H1 (cell line): ENCODE data around the gene PGLYRP4. TPM values are rescaled to one million over a fixed set of nuclear protein-coding genes. Genes with fewer than 3 reads are reported as not detected.

ENCODE experiments used
- CTCF ChIA-PET: fragments of 300-600 bp; sonication (Branson Sonifier 250); formaldehyde crosslinking; loops from one replicate; lab custom pipeline; 2021; ENCODE audit not compliant: partially characterized antibody; lab: Charles Lee
- POLR2A ChIA-PET: fragments of 300-600 bp; sonication (Branson Sonifier 250); formaldehyde crosslinking; loops from one replicate; lab custom pipeline; 2021; ENCODE audit warnings: inconsistent platforms; ENCODE audit not compliant: partially characterized antibody; lab: Charles Lee
- DNase-seq, 2 experiments: peaks; one replicate each; pipeline versions ENCODE4 v3.0.0 to v3.0.0-alpha.2; 2010 to 2022; ENCODE audit warnings: low spot score in 2 of 2, low read depth in 1 of 2, mixed read lengths in 1 of 2
- FAIRE-seq: peaks from 2 replicates; lab custom pipeline; 2011; peaks lifted over from hg19 to GRCh38; lab: Jason Lieb, UNC
- H2AFZ ChIP-seq: 2 replicates; pipeline ENCODE4 v1.8.1; 2012; ENCODE audit warnings: low read length, inconsistent platforms
- H2AK5ac ChIP-seq: 2 replicates; pipeline ENCODE4 v1.6.1; 2013; ENCODE audit warnings: low read depth, low read length
- H2BK120ac ChIP-seq: replicated peaks from 2 replicates; pipeline ENCODE3; 2013; ENCODE audit warnings: low read depth, low read length, inconsistent platforms
- H2BK12ac ChIP-seq: 2 replicates; pipeline ENCODE4 v1.6.1; 2013; ENCODE audit warnings: low read depth, low read length
- H2BK15ac ChIP-seq: 2 replicates; pipeline ENCODE4 v1.6.1; 2013; ENCODE audit warnings: low read length
- H2BK20ac ChIP-seq: 2 replicates; pipeline ENCODE4 v1.6.1; 2013; ENCODE audit warnings: low read length
- H2BK5ac ChIP-seq: 2 replicates; pipeline ENCODE4 v1.6.1; 2013; ENCODE audit warnings: low read depth, low read length
- H3K14ac ChIP-seq: 2 replicates; pipeline ENCODE4 v1.6.1; 2013; ENCODE audit warnings: inconsistent platforms; ENCODE audit not compliant: insufficient read length
- H3K18ac ChIP-seq: 2 replicates; pipeline ENCODE4 v1.6.1; 2013; ENCODE audit warnings: low read length; ENCODE audit errors: extremely low read depth
- H3K23ac ChIP-seq: 2 replicates; pipeline ENCODE4 v1.6.1; 2013; ENCODE audit warnings: inconsistent platforms; ENCODE audit not compliant: insufficient read length
- H3K23me2 ChIP-seq: 2 replicates; pipeline ENCODE4 v1.6.1; 2013; ENCODE audit warnings: low read depth, low read length
- H3K27ac ChIP-seq: 2 replicates; pipeline ENCODE4 v1.6.1; 2011; ENCODE audit warnings: low read depth, low read length, inconsistent platforms
- H3K27me3 ChIP-seq, 4 experiments: replicated peaks in 1 of 4; 1 replicate in 1 of 4; 2 replicates in 3 of 4; pipeline versions ENCODE4 v1.6.1 to v1.8.1; 2011 to 2013; ENCODE audit warnings: low read length in 3 of 4, mild to moderate bottlenecking in 3 of 4, inconsistent platforms in 2 of 4, mixed read lengths in 2 of 4, moderate library complexity in 1 of 4; ENCODE audit not compliant: control insufficient read depth in 3 of 4, insufficient read depth in 3 of 4; ENCODE audit errors: extremely low read depth in 1 of 4
- H3K36me3 ChIP-seq, 4 experiments: 2 replicates each; pipeline versions ENCODE4 v1.6.1 to v1.8.1; 2011 to 2013; ENCODE audit warnings: mild to moderate bottlenecking in 4 of 4, low read length in 3 of 4, moderate library complexity in 2 of 4, control low read depth in 1 of 4, inconsistent platforms in 1 of 4; ENCODE audit not compliant: insufficient read depth in 4 of 4, control insufficient read depth in 2 of 4
- H3K4ac ChIP-seq: replicated peaks from 2 replicates; pipeline ENCODE3; 2013; ENCODE audit warnings: low read length, low read depth, mixed read lengths, inconsistent platforms; ENCODE audit not compliant: insufficient read length
- H3K4me1 ChIP-seq, 4 experiments: replicated peaks in 1 of 4; 1 replicate in 1 of 4; 2 replicates in 3 of 4; pipeline versions ENCODE4 v1.6.1 to v1.8.1; 2011 to 2013; ENCODE audit warnings: low read length in 3 of 4, inconsistent platforms in 2 of 4, mixed read lengths in 1 of 4; ENCODE audit not compliant: insufficient read depth in 4 of 4, control insufficient read depth in 3 of 4
- H3K4me2 ChIP-seq, 2 experiments: 2 replicates each; pipeline versions ENCODE4 v1.6.1 to v1.8.1; 2011 to 2013; ENCODE audit warnings: low read depth in 2 of 2, low read length in 2 of 2, control low read depth in 1 of 2, inconsistent platforms in 1 of 2, mild to moderate bottlenecking in 1 of 2; ENCODE audit not compliant: insufficient read depth in 1 of 2
- H3K4me3 ChIP-seq, 4 experiments: fragments of 200-600, 300-600 bp in 1 of 4; sonication (generic), shearing (Covaris generic), sonication (Bioruptor Twin) in 1 of 4; 2 replicates each; pipeline versions ENCODE4 v1.5.1 to v1.8.1; 2011 to 2016; ENCODE audit warnings: low read length in 4 of 4, low read depth in 3 of 4, control low read depth in 2 of 4, inconsistent platforms in 2 of 4, mild to moderate bottlenecking in 2 of 4, mixed read lengths in 1 of 4, moderate library complexity in 1 of 4; ENCODE audit not compliant: insufficient read depth in 2 of 4; ENCODE audit errors: extremely low read depth in 1 of 4
- H3K56ac ChIP-seq: replicated peaks from 2 replicates; pipeline ENCODE3; 2013; ENCODE audit warnings: low read depth, mild to moderate bottlenecking, mixed read lengths, low read length, inconsistent platforms; ENCODE audit not compliant: insufficient read length
- H3K79me1 ChIP-seq: 2 replicates; pipeline ENCODE4 v1.6.1; 2013; ENCODE audit warnings: low read depth, low read length, control low read depth
- H3K79me2 ChIP-seq, 2 experiments: 2 replicates each; pipeline versions ENCODE4 v1.6.1 to v1.8.1; 2012 to 2013; ENCODE audit warnings: low read length in 2 of 2, mild to moderate bottlenecking in 2 of 2, inconsistent platforms in 1 of 2; ENCODE audit not compliant: insufficient read depth in 2 of 2, control insufficient read depth in 1 of 2
- H3K9ac ChIP-seq, 4 experiments: replicated peaks in 1 of 4; 1 replicate in 1 of 4; 2 replicates in 3 of 4; pipeline versions ENCODE4 v1.6.1 to v1.8.1; 2011 to 2013; ENCODE audit warnings: low read depth in 3 of 4, low read length in 3 of 4, control low read depth in 2 of 4, mild to moderate bottlenecking in 2 of 4, moderate library complexity in 2 of 4, inconsistent platforms in 1 of 4; ENCODE audit errors: extremely low read depth in 1 of 4
- H3K9me3 ChIP-seq, 2 experiments: 2 replicates each; pipeline versions ENCODE4 v1.6.1 to v1.8.1; 2012 to 2013; ENCODE audit warnings: mild to moderate bottlenecking in 2 of 2, moderate library complexity in 2 of 2, control low read depth in 1 of 2, inconsistent platforms in 1 of 2, low read depth in 1 of 2, low read length in 1 of 2, mixed read lengths in 1 of 2; ENCODE audit not compliant: insufficient read depth in 2 of 2
- H4K20me1 ChIP-seq, 2 experiments: replicated peaks in 1 of 2; 2 replicates each; pipeline versions ENCODE3 to v1.8.1; 2011 to 2013; ENCODE audit warnings: inconsistent platforms in 2 of 2, low read length in 2 of 2, mild to moderate bottlenecking in 1 of 2; ENCODE audit not compliant: insufficient read depth in 2 of 2, control insufficient read depth in 1 of 2
- H4K5ac ChIP-seq: 2 replicates; pipeline ENCODE4 v1.6.1; 2013; ENCODE audit warnings: low read length, low read depth, mixed read lengths, inconsistent platforms; ENCODE audit not compliant: insufficient read length
- H4K8ac ChIP-seq: 2 replicates; pipeline ENCODE4 v1.8.0; 2013; ENCODE audit warnings: mild to moderate bottlenecking, moderate library complexity, low read length, inconsistent platforms; ENCODE audit not compliant: insufficient read depth; ENCODE audit errors: extremely low read depth
- H4K91ac ChIP-seq: replicated peaks from 2 replicates; pipeline ENCODE3; 2013; ENCODE audit warnings: low read length, mixed read lengths, inconsistent platforms; ENCODE audit not compliant: insufficient read length
- CREB1 ChIP-seq: IDR thresholded peaks from 2 replicates; pipeline ENCODE4 v1.6.1; 2012; ENCODE audit warnings: inconsistent platforms
- SP1 ChIP-seq: IDR thresholded peaks from 2 replicates; pipeline ENCODE4 v1.6.1; 2011; ENCODE audit warnings: low read depth, low read length
- polyA plus RNA-seq, 7 experiments: library from polyadenylated mRNA; depleted of rRNA in 3 of 7; stranded (reverse) in 5 of 7; unstranded in 2 of 7; fragments of >200 nt in 5 of 7; fragments of 200-250 nt in 2 of 7; gene quantifications; 1 replicate in 5 of 7; 2 replicates in 1 of 7; 4 replicates in 1 of 7; pipeline versions ENCODE4 v1.2.1 to v1.2.3, GENCODE V29; 2011 to 2013; ENCODE audit warnings: missing spikeins in 2 of 7, mixed read lengths in 2 of 7
- total RNA-seq: library from RNA; stranded (reverse); fragmentation: NEBNext Ultra II Directional; extraction: Animal tissue kit (Norgen Biotek cat#: 25700); gene quantifications from 2 replicates; pipeline ENCODE4 v1.2.1, GENCODE V29; 2021

PGLYRP4 gene
- total and polyA plus RNA-seq, 2 of the 8 experiments (the other 6 are each of a cell fraction or from before 2014, with no cell fraction given) = not detected

- no peaks in the 10 kb centered on the region for H3K36me3 ChIP-seq
- CTCF ChIA-PET = interaction anchor here (1.1 to 2.7 kb wide), 5 partner anchors 12 to 159 kb away, joined by 3 to 12 read pairs (median 5); no protein-coding TSS in a partner anchor
Observed at GRCh38 chr1:153336650-153337049, 12.0 kb downstream of the PGLYRP4 start.

More at GRCh38 chr1:153336650-153337049, 12.0 kb downstream of the PGLYRP4 start:
- FAIRE-seq (no peak), DNase-seq (no peak)
- H2BK120ac ChIP-seq = no peak overlapping the region
- POLR2A ChIA-PET = no interaction called here
- H3K4me2 ChIP-seq = no peak overlapping the region
- no peak overlapping the region for H3K23ac ChIP-seq
- no peak overlapping the region for H2AFZ ChIP-seq
- no peak for TF ChIP-seq CREB1
- no peak for TF ChIP-seq SP1
- no peak overlapping the region for H3K14ac ChIP-seq
- no peak overlapping the region for H3K4ac ChIP-seq
- no peaks in the 10 kb centered on the region for H3K4me1 ChIP-seq
- no peaks in the 10 kb centered on the region for H3K79me2 ChIP-seq
- no peak overlapping the region for H3K4me3 ChIP-seq
- no peak overlapping the region for H2AK5ac ChIP-seq
- peaks cover 4% of the 10 kb centered on the region in 2 experiments; a peak in 2 of 4 replicates for H3K9me3 ChIP-seq
- H3K56ac ChIP-seq = no peak overlapping the region
- H2BK15ac ChIP-seq = no peak overlapping the region
- no peaks in the 10 kb centered on the region for H3K27me3 ChIP-seq
- H2BK12ac ChIP-seq = no peak overlapping the region
- no peaks in the 10 kb centered on the region for H4K20me1 ChIP-seq
- no peak overlapping the region for H2BK5ac ChIP-seq
- no peaks in the 10 kb centered on the region for H3K79me1 ChIP-seq
- no peak overlapping the region for H4K5ac ChIP-seq
- H3K18ac ChIP-seq = no peak overlapping the region
- H3K23me2 ChIP-seq = no peaks in the 10 kb centered on the region
- H3K9ac ChIP-seq = no peak overlapping the region
- no peak overlapping the region for H3K27ac ChIP-seq
- H2BK20ac ChIP-seq = no peak overlapping the region
- no peak overlapping the region for H4K91ac ChIP-seq
- H4K8ac ChIP-seq = no peak overlapping the region
